Endothelial cell of umbilical vein (primary cell): ENCODE results near the gene MEIS3. TPM values are rescaled to one million over a fixed set of nuclear protein-coding genes. Genes with fewer than 3 reads are reported as not detected.

Experiments used
- BruUV-seq: library from RNA; stranded (reverse); fragments of 400-500 nt; replicated peaks from 2 replicates; lab custom pipeline; 2021; lab: Mats Ljungman, UMichigan
- CTCF ChIA-PET: fragments of 300-600, 350-600 bp; sonication (Branson Sonifier 250); formaldehyde crosslinking; loops from one replicate; lab custom pipeline; 2021; ENCODE audit warnings: antibody characterized with exemption, inconsistent platforms; lab: Charles Lee
- POLR2A ChIA-PET: fragments of 300-600, 350-600 bp; sonication (Branson Sonifier 250); formaldehyde crosslinking; loops from one replicate; lab custom pipeline; 2021; ENCODE audit warnings: antibody characterized with exemption, inconsistent platforms; lab: Charles Lee
- DNase-seq: peaks from one replicate; pipeline ENCODE4 v3.0.0-alpha.2; 2011; ENCODE audit warnings: low read depth, low spot score
- FAIRE-seq: peaks from 2 replicates; lab custom pipeline; 2011; peaks lifted over from hg19 to GRCh38; lab: Jason Lieb, UNC
- H2AFZ ChIP-seq: 2 replicates; pipeline ENCODE4 v1.6.0; 2012; ENCODE audit warnings: low read depth, low read length, control low read depth, inconsistent platforms
- H3K27ac ChIP-seq: 2 replicates; pipeline ENCODE4 v1.5.1; 2011; ENCODE audit warnings: low read depth, mild to moderate bottlenecking, control low read depth, low read length, moderate library complexity; ENCODE audit not compliant: insufficient read depth
- H3K27me3 ChIP-seq, 2 experiments: 2 replicates each; pipeline versions ENCODE4 v1.6.0 to v1.6.1; 2011; ENCODE audit warnings: low read length in 2 of 2, mixed read lengths in 1 of 2; ENCODE audit not compliant: control insufficient read depth in 2 of 2, insufficient read depth in 2 of 2
- H3K36me3 ChIP-seq, 2 experiments: 2 replicates in 1 of 2; 3 replicates in 1 of 2; pipeline ENCODE4 v1.5.1; 2011; ENCODE audit warnings: low read length in 2 of 2, mild to moderate bottlenecking in 1 of 2, moderate library complexity in 1 of 2; ENCODE audit not compliant: control insufficient read depth in 2 of 2, insufficient read depth in 2 of 2; ENCODE audit errors: extremely low read depth in 1 of 2
- H3K4me1 ChIP-seq: 3 replicates; pipeline ENCODE4 v1.5.1; 2011; ENCODE audit warnings: mild to moderate bottlenecking, low read length; ENCODE audit not compliant: control insufficient read depth, insufficient read depth; ENCODE audit errors: extremely low read depth
- H3K4me2 ChIP-seq: 2 replicates; pipeline ENCODE4 v1.6.1; 2011; ENCODE audit warnings: low read length, control low read depth, mixed read lengths; ENCODE audit not compliant: insufficient read depth
- H3K4me3 ChIP-seq, 3 experiments: fragments of 200-600 bp in 1 of 3; sonication (generic), shearing (Covaris generic) in 1 of 3; replicated peaks in 1 of 3; 2 replicates each; pipeline ENCODE4 v1.5.1; 2011 to 2016; ENCODE audit warnings: control low read depth in 3 of 3, low read length in 3 of 3, mild to moderate bottlenecking in 2 of 3, inconsistent platforms in 1 of 3, low read depth in 1 of 3, moderate library complexity in 1 of 3; ENCODE audit not compliant: insufficient read depth in 1 of 3
- H3K79me2 ChIP-seq: 2 replicates; pipeline ENCODE4 v1.6.0; 2012; ENCODE audit warnings: low read length, inconsistent platforms; ENCODE audit not compliant: control insufficient read depth, insufficient read depth
- H3K9ac ChIP-seq: replicated peaks from 2 replicates; pipeline ENCODE3; 2011; ENCODE audit warnings: low read length, control low read depth; ENCODE audit not compliant: insufficient read depth; ENCODE audit errors: extremely low read depth
- H3K9me1 ChIP-seq: replicated peaks from 3 replicates; pipeline ENCODE4 v1.6.0; 2011; ENCODE audit warnings: mild to moderate bottlenecking, low read length; ENCODE audit not compliant: control insufficient read depth, insufficient read depth; ENCODE audit errors: extremely low read depth
- H3K9me3 ChIP-seq: replicated peaks from 2 replicates; pipeline ENCODE4 v1.5.1; 2012; ENCODE audit warnings: low read length, inconsistent platforms; ENCODE audit not compliant: control insufficient read depth, insufficient read depth
- H4K20me1 ChIP-seq: replicated peaks from 2 replicates; pipeline ENCODE3; 2011; ENCODE audit warnings: mild to moderate bottlenecking, low read length; ENCODE audit not compliant: control insufficient read depth, insufficient read depth; ENCODE audit errors: extremely low read depth
- CTCF ChIP-seq, 2 donors: IDR thresholded peaks; 1 replicate in 1 of 2; 2 replicates in 1 of 2; pipeline ENCODE4 v1.5.1; 2011; ENCODE audit warnings: low read length in 2 of 2, mild to moderate bottlenecking in 2 of 2, moderate library complexity in 2 of 2, control low read depth in 1 of 2, inconsistent platforms in 1 of 2, low read depth in 1 of 2; ENCODE audit not compliant: insufficient read depth in 1 of 2; ENCODE audit errors: extremely low read depth in 1 of 2
- EZH2 ChIP-seq: IDR thresholded peaks from 2 replicates; pipeline ENCODE4 v1.6.1; 2012; ENCODE audit warnings: borderline replicate concordance, low read depth, mild to moderate bottlenecking, moderate library complexity, low read length, inconsistent platforms; ENCODE audit not compliant: severe bottlenecking
- FOS ChIP-seq: IDR thresholded peaks from 2 replicates; pipeline ENCODE4 v1.6.1; 2011; ENCODE audit warnings: mild to moderate bottlenecking, low read length, moderate library complexity, borderline replicate concordance; ENCODE audit not compliant: insufficient read depth
- MAX ChIP-seq: IDR thresholded peaks from 2 replicates; pipeline ENCODE4 v1.6.1; 2011; ENCODE audit not compliant: insufficient read depth, insufficient read length
- POLR2A ChIP-seq: IDR thresholded peaks from 2 replicates; pipeline ENCODE4 v1.6.1; 2012; ENCODE audit warnings: low read depth, mild to moderate bottlenecking, control low read depth, low read length
- dilution Hi-C: fragments of 300-500 bp; cut with MboI; formaldehyde crosslinking; loops from one replicate; pipeline ENCODE4 v1.15.0; 2019; ENCODE audit warnings: low sequenced_read_pairs; ENCODE audit not compliant: extremely low pct_ligation_motif_present
- intact Hi-C: fragments of 100-400 bp; cut with micrococcal nuclease; formaldehyde crosslinking; loops from one replicate; pipeline ENCODE4 v1.10.0; 2022
- polyA plus RNA-seq, 4 experiments: library from polyadenylated mRNA; depleted of rRNA in 3 of 4; stranded (reverse) in 3 of 4; unstranded in 1 of 4; fragments of >200 nt; gene quantifications; 2 replicates each; pipeline versions ENCODE4 v1.2.1 to v1.2.3, GENCODE V29; 2011 to 2012; ENCODE audit warnings: missing spikeins in 1 of 4
- total RNA-seq: library from RNA; stranded (reverse); gene quantifications from 2 replicates; pipeline ENCODE4 v1.2.3, GENCODE V29; 2021

Gene MEIS3
- total and polyA plus RNA-seq, 2 donors (not counting 3 experiments of a cell fraction or from before 2014, with no cell fraction given) = 0.42 TPM; not detected in 1

GRCh38 chr19:47414469-47414868 lies 4.9 kb downstream of the MEIS3 start:
- dilution Hi-C loops = no loop called here
- POLR2A ChIA-PET = no interaction called here
- FAIRE-seq = no peak

More at GRCh38 chr19:47414469-47414868, 4.9 kb downstream of the MEIS3 start:
- H3K36me3 ChIP-seq = no peaks in the 10 kb centered on the region
- no peaks in the 10 kb centered on the region for H3K9me1 ChIP-seq
- no TSS peak for BruUV-seq
- TF ChIP-seq EZH2 (no peak), POLR2A (no peak), CTCF (IDR thresholded peaks at IDR 0.05; ENCODE audit: extremely low read depth in 1 of 2, insufficient read depth in 1 of 2, low read depth in 1 of 2, low read length in 2 of 2) (peak; percentile 9 to 47), FOS (no peak), MAX (no peak)
- no peak overlapping the region for H2AFZ ChIP-seq
- no peak overlapping the region for H3K4me3 ChIP-seq
- no peaks in the 10 kb centered on the region for H3K4me1 ChIP-seq
- intact Hi-C loops = no loop called here
- H3K79me2 ChIP-seq = no peaks in the 10 kb centered on the region
- H3K27ac ChIP-seq = no peak overlapping the region
- H3K4me2 ChIP-seq = no peak overlapping the region
- no peaks in the 10 kb centered on the region for H4K20me1 ChIP-seq
- no peak for DNase-seq
- H3K27me3 ChIP-seq = peaks cover 24 to 28% of the 10 kb centered on the region in 2 experiments
- no peak overlapping the region for H3K9ac ChIP-seq
- CTCF ChIA-PET = interaction anchor here (1.1 to 1.3 kb wide), 2 partner anchors 13 to 14 kb away, joined by 3 to 6 read pairs; no protein-coding TSS in a partner anchor
- H3K9me3 ChIP-seq = no peaks in the 10 kb centered on the region
